ENCODE measurements around the gene RASGRF2.

RASGRF2 gene

DNA sequence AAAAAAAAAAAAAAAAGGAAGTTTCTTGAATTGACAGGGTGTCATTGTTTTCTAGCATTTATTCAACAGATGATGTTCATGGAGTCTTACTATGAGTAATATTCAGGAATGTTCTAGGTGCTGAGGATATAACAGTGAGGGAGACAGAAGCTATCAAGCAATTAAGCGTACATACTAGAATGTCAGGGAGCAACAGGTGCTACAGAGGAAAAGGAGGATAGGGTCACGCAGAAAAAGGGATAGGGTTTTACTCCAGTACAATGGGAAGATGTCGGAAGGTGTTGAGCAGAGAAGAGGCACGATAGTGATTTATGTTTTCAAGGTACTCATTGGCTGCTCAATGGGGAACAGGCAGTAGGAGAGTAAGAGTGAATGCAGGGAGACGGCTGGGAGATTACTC is 6.6 kb upstream of the RASGRF2 start:
- no peak for DNase-seq

DNA sequence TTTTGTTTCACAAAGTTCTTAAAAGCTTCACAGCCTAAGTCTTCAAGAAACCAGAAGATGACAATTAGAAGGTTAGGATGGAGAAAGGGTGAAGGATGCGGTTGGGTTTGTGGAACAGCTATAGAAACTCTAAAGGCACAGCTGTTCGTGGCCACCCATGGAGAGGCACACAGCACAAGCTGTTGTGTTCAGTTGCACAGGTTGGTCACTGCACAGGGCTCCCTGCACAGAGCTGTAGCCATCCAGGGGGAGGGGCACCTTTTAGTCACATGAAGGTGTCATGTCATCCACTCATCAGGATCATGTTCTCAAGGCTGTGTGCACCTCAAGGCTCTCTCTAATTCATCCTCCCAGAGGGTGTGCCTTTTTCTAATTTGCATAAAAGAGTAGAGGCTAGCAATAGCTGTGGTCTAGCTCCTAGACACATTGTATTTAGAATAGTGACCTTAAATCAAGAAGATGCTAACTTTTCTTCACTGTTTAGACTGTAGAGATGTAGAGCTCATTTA is 5.0 kb upstream of the RASGRF2 start:
- no peak for DNase-seq

DNA sequence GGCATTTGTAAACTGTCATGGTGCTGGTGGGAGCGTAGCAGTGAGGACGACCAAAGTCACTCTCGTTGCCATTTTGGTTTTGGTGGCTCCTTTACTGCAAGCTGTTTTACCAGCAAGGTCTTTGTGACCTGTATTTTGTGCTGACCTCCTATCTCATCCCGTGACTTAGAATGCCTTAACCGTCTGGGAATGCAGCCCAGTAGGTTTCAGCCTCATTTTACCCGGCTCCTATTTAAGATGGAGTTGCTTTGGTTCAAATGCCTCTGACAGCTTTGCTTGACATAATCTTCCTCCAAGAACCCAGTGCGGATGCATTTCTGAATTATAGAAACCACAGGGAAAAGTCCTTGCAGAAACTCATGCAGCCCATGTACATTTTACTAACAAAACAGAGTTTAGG is 3.9 kb upstream of the RASGRF2 start:
- no peak for DNase-seq

DNA sequence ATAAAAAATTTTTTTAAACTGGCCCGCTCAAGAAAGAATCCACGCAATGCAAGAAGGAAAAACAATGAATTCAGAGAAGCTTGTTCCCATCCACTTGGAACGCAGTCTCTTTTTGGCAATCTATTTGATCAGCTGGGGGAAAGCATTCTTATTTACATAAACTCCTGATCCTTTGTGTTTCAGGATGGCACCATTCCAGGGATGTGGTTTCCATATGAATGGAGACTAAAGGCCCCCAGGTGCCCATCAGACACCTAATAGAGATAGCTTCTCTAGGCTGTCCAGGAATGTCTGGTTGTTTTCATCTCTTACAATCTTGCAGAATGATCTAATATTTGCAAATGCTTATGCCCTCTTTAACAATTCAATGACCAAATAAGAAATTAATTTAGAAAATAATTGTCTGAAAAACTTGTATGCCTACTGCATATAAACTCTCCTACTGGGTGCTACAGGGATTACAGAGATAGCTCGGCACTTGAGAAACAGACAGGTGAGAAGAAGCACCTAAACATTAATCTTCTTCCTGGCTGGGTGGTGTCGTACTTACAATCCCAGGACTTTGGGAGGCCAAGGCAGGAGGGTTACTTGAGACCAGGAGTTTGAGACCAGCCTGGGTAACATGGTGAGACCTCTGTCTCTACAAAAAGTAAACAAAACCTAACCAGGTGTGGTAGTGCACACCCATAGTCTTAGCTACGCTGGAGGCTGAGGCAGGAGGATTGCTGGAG is 3.0 kb upstream of the RASGRF2 start:
- no peak for DNase-seq

DNA sequence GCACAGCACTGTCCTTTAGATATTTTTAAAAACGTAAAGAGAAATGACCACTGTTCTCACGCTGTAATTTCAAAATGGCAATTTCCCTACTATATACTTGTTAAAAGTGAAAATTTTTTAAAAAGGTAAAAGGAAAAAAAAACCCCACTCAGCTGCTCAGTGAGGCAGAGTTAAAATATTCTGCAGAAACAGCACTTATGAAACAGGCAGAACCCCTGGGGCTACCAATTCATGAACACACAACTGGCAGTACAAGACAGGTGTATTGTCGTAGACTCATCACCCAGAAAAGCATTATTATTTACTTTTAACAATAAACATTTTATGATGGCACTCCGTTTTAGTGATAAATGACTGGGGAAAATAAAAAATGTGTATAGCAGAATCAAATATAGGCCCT is 1.5 kb upstream of the RASGRF2 start:
- no peak for DNase-seq

DNA sequence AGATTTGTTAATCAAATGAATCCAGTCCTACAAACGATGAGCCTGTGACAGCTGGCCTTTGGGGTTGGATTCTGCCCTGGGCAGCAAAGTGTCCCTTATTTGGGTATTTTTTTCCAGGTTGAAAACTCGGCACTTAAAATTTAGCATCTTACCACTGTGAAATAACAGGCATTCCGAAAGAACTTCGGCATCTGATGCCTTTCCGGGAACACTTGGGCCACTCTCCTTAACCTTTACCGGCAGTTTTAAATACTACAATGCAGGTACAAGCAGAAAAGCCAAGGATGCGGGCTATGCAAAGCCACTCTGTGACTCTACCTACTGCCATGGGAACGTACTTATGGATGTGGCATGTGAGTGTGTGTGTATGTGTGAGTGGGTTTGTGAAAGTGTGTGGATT is 1.0 kb upstream of the RASGRF2 start:
- no peak for DNase-seq

DNA sequence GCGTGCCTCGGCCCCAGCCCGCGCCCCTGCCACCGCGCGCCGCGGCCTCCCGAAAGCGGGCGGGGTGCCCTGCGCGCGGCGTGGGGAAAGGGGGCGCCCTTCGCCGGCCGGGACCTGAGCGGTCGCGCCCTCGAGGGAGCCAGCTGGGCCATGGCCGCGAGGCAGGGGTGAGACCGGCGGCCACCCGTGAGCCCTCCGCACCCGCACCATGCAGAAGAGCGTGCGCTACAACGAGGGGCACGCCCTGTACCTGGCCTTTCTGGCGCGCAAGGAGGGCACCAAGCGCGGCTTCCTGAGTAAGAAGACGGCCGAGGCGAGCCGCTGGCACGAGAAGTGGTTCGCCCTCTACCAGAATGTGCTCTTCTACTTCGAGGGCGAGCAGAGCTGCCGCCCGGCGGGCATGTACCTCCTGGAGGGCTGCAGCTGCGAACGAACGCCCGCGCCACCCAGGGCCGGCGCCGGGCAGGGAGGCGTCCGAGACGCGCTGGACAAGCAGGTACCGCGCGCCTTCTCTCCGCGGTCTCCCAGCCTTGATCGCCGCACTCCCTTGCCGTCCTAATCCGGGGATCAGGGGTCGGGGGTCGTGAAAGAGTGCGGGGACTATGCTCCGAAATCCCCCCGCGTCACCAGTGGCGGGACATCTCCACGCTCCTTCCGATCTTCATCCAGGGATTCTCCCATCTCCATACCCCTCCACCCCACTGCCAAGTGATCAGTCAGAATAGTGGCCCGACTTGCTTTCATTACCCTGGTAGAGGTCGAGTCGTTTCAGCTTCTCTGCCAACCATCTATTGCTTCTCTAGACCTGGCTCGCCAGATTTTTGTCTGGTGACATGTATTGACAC is 590 bp downstream of the RASGRF2 start:
- no peak for DNase-seq

DNA sequence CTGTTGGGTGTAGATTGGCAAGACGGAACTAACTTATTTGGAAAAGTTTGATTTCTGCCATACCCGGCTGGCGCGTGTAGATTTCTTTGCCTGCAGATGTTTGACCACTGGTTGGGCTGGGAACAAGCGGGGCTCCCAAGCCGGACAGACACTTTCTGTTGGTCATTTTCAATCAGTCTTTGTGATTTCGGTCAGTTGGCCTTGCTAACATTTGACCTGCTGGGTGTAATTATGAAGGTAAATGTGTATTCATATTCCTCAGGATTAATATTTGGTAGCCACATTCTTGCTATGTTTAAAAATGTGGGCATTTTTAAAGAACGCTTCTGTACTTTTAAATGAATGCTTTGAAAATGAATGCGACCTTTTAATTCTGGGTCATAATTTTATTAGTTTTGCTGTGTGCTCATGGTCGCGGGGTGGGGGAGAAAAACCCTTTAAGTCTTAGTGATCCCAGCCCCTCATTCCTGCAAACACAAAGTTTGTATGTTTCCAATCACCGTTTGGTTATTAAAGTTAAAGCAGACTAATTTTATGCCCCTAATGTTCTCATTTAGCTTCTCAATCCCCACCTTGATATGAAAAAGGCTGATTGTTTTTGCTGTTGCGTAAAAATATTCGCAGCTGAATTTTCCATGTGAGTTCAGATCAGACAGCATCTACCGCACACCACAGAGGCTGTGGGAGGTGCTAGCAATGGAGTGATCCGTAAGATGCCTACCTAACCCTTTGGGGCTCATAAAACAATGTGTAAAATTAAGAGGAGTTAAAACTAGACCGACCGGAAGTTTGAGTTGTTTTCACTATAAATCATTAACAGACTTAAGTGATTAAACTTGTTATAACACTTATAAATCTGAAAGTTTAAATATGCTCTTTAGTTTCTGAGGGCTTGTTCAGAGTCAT is 1.5 kb downstream of the RASGRF2 start:
- DNase-seq, result no peak

DNA sequence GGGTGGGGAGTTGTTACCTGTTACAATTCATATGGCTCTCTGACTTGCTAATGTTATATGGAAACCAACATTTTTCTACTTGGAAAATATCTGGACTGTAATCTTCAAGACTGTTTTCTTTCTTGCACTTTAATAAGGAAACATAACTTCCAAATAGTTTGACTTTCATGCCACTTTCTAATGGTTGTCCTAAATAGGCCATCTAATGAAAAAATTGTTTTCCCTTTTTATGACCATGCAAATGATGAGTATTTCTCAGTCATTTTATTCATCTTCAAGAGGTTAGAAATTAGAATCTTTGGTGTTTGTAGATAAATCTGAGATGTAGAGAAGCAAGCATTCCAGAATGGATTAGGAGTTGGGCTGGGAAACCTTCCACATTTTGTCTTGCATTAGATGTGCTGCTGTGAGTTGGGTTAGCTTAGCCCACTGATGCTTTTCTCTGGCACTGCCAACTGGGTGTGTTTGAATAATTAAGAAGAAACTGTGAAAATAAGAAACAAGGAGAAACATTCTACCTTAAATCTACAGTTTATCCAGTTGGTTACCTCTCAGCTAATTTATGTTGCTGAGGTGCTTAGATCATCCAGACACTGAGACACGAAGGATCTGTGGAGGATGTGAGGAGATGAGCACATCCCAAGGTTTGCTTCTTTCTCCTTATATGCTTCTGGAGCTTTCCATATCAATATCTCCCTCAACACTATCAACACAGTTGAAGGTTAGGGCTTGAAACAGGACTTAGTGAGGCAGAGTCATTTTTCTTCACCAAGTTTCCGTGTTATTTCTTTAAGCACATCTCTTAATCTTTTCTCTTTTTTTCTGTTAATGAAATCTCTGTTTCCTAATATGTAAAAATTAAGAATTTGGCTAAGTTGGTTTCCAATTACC is 2.7 kb downstream of the RASGRF2 start:
- no peak for DNase-seq

DNA sequence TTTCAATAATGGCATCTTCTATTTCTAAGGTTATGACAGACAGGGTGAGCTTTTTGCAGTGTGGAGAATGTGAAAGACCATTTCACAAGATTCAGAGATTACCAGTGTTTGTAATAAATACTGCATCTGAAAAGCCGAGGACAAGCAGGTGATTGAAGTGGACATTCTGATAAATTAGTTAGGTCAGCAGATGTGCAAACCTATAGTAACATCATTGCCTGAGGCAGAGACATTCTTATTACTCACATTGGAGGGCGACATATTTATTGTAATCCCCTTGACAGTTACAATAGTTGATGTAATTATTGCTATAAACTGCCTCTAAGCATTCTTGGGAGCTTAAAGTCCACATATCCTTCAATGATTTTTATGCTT is 3.3 kb downstream of the RASGRF2 start:
- DNase-seq, result no peak

DNA sequence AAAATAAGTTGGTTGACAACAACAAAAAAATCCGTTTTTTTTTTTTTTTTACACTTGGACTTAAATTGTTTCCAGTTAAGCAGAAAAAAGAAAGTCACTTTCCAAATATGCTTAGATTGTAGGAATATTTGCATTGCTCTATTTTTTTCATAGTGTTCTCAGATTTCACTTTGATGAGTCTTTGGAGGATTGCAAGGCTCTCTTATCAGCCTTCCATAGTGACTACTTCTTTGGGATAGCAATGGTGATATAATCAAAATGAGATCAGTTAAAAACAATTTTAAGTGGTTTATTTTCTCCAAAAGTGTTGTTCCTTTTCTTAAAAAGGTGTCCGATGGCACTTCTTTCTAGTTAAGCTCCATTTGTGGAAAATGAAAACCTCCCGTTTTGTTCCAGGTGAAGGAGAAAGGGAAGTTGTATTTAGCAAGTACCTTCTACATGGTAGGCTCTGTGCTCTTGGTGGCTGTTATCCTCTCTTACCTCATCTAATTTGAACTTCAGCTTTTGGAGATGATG is 3.9 kb downstream of the RASGRF2 start:
- DNase-seq, result no peak

DNA sequence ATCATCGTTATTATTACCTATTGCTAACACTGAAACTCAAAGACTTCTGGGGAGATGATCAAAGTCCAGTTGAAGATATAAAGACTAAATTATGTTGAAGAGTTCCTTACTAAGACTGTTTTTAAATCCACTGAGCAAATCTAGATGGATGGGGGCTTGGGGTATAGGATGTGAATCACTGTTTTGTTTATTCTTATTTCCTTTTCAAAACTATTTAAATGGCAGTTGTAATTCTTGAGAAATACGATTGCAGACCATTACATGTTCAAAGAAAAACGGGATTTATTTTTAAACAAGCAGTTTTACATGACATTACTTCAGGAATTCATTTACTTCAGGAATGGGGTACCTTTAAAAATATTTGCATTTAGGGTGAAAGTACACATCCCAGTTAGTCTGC is 4.3 kb downstream of the RASGRF2 start:
- no peak for DNase-seq

DNA sequence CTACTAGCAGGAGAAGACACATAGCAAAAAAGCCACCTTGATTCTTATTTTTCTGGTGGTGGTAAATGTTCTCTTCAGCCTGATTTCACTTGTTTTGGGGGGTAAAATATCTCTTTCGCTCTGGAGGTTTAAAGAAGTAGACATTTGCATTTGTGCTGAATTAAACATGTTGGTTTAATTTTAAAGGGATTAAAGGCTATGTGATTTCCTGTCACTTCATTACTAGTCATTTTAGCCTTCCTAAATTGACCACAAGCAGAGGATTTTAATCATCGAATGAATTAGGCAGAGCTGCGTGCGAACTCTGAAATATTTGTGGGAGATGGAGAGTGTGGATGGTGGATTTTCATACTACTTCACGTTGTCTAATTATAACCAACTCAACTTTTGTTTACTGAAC is 4.8 kb downstream of the RASGRF2 start:
- DNase-seq, result no peak

DNA sequence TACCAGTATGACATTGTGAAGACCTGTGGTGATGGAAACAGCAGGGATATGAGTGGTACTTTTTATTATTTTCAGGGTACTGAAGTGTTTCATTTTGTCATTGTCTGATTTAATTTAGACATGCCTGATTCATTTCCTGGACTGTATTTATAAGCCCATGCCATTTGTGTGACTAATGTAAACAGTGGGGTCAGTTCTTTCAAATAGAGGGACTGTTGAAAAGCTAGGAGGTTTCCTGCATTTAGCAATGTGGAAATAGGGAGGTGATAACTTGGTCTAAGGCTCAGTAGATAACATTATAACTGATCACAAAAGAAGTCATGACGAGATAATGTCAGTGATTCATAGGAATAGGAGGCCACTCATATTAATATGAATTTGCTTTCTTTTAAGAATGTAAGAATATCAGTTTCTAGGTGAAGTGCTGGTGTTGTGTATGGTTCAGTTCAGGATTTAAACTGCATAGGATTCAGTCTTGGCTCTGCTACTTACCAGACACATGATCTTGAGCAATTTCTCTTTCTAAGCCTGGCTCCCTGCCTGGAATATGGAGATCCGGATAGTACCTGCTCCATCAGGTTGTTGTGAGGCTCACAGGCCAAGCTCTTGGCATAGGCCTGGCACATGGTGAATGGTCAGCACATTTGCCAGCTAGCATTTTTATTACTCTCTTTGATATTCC is 7.5 kb downstream of the RASGRF2 start:
- no peak for DNase-seq

DNA sequence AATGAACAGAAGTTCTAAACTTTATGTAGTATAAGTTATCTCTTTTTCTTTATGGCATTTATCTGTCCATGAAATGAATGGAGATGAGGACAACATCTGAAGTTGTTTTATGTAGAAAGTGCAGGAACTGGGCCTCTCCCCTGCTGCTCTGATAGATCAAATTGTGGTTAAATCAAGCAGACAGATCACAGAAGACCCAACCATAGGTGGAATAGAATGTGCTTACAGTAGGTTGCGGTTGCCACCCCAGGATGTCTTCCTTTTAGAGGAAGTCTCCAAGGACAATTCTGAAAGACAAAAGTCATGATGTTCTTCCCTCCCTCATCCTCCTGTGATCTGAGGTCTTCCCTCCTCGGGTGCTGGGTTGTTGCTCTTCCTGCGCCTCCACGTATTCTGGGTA is 12.9 kb downstream of the RASGRF2 start:
- DNase-seq, result no peak

DNA sequence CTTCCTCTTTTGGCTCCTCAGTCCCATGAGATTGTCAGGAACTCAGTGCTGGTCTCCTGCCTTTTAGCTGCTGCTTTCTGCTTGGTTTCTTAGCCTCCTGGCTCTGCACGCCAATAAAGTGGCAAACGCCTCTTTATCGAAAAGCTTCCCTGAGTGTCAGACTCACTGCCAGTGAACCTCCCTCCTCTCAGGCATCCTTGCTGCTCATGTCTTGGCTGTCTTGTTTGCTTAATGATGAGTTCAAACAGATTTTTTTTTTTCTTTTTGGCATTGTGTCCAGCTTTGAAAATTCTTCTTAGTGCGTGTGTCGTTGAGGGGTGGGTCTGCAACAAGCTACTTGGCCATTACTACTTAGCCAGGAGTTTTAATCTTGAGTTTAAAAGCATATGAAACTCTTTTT is 14.9 kb downstream of the RASGRF2 start:
- DNase-seq, result no peak

DNA sequence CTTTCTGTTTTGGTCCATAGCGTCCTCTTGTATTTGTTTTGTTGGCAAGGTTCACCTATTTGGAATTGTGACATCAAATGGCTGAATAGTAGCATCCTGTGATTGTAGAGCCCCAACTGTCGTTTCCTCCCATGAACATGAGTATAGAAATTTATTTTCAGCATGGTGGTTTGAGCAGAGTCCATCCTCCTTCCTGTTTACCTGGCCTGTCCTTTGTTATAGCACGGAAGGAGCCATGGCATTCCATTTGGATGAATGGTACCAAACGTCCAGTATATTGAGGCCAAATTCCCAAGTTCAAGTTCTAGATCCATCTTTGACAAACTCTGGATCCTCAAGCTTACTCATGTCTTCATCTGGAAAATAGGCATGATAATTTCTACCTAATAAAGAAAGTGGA is 16.8 kb downstream of the RASGRF2 start:
- no peak for DNase-seq

DNA sequence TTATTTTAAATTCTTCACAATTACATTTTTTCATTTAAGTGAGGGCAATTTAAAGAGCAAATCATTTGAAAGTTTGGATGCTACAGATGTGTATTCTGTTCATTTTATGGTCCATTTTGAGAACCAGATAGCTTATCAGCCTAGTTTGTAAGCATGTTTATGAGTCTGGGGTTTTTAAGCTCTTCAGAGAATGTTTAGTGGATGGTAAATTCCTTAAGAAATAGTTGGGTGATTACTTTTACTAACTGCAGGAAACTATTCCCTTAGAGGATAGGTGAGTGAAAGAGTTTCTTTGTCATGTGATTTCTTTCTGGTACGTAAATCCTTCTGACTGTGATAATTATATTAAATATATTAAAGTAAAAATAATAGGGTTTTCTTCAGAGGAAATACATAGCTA is 17.6 kb downstream of the RASGRF2 start:
- DNase-seq, result no peak

DNA sequence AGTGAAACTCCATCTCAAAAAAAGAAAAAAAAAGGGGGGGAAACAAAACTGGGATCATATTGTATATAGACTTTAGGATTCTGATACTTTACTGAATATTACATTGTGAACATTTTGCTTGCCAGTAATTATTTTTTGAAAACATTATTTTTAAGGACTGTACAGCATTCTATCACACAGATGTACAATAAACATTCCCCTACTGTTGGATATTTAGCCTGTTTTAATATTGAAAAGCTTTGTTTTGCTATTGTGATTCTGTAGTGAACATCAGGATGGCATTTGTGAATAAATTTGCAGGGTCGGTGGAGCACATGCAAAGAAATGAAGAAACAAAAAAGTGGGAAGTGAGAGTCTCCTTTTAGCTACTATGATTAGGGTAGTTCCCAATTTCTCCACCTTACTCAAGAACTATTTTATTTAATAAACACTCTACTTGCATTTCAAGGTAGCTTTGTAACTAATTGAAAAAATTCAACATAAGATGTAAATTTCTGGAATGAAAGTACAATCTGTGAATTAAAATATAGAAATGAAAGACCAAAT is 18.7 kb downstream of the RASGRF2 start:
- no peak for DNase-seq

DNA sequence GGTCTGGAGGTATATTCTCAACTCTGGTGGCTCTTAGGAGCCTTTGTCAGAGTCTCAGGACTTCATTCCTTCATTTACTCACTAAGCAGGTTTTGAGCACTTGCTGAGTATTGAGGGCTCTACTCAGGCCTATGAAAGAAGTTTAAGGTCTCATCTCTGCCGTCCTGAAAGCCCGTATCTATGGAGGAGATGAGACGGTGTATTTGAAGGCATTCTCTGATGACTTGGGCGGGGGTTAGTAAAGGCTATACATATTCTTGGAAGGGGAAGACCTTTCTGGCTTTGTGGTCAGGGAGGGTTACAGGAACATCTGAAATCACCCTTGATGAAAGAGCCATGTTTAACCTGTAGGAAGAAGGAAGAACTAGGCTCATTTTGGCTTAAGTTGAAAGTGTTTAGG is 21.9 kb downstream of the RASGRF2 start:
- DNase-seq, result no peak

DNA sequence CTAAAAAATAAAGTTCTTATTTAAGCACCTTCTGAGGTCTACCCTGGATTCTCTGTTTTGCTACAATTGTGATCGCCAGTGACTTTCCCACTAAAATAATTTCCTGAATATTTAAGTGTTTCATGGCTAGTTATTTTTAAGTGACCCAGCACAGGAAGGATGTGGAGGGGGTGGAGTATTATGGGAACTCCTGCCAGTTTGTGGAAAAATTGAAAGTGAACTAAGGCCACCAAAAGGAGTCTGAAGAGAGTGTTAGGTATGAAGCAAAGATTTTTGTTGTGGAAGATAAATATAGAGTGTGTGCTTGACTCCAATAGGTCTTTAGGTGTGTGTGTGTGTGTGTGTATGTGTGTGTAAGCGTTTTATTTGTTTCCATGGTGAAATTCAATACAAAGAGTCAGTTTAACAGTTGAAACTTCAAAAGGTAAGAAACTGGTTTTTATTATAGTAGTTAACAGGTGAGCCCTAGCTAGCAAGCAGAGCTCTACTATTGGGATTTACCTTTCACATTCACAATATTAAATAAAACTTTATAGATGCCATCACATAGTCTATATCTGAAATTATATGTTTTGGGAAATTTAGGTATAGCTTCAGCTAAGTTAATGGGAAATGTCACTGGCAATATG is 25.6 kb downstream of the RASGRF2 start:
- DNase-seq, result no peak

Measured in NCI-H524 treated with DMSO at 0.1 percent for 48 hours (cell line).